Stimulated activated naive CD8-positive, alpha-beta T cell treated with anti-CD3 and anti-CD28 coated beads, Interleukin-15, Interleukin-2, amounts not matched to agents 100 ng/mL and 50 ng/mL, for 24 hours (primary cell): ENCODE results near the gene KTN1.

ENCODE experiments used
- H3K27ac Mint-ChIP-seq: one replicate; pipeline ENCODE4 v1.8.0; 2021; ENCODE audit warnings: mild to moderate bottlenecking, mixed read lengths
- H3K27me3 Mint-ChIP-seq: one replicate; pipeline ENCODE4 v1.8.0; 2021; ENCODE audit warnings: mixed read lengths
- H3K36me3 Mint-ChIP-seq: one replicate; pipeline ENCODE4 v1.8.0; 2021; ENCODE audit warnings: low read depth, mixed read lengths
- H3K4me1 Mint-ChIP-seq: one replicate; pipeline ENCODE4 v1.8.0; 2021; ENCODE audit warnings: low read depth, mixed read lengths
- H3K4me3 Mint-ChIP-seq: one replicate; pipeline ENCODE4 v1.8.0; 2021; ENCODE audit warnings: mild to moderate bottlenecking, mixed read lengths
- H3K9me3 Mint-ChIP-seq: one replicate; pipeline ENCODE4 v1.8.0; 2021; ENCODE audit warnings: mixed read lengths

The KTN1 gene

DNA sequence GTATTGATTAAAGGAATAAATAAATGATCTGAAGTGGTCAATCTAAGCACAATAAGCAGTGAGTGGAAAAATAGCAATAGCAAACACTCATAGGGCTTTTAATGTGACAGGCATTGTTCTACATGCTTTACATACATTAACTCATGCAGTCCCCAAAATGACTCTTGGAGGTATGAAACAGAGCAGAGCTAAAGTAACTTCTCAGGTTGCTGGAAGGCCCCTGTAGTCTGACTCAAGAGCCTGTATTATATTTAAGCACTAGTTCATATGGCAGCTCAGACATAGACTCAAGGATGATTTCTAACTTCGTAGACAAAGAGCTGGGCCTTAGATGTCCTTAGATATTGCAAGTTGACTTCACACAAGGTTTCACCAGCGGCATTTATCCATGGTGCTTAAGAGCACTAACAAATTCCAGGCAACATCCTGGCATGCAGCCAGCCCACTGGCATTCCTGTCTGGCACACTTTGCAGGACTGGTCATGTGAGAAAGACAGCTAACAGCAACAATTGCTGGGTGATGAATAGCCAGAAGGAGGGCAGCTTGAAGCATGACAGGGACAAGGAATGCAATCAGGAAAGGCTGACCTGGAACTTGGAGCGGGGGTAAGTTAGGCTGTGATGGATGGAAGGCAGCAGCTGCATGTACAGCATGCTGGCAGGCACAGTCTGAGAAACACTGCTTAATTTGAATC is 22.9 kb upstream of the KTN1 start:
- H3K27me3 Mint-ChIP-seq = no peaks in the 10 kb centered on the region
- no peak overlapping the region for H3K4me3 Mint-ChIP-seq
- no peaks in the 10 kb centered on the region for H3K4me1 Mint-ChIP-seq
- no peak overlapping the region for H3K27ac Mint-ChIP-seq
- peaks cover 14% of the 10 kb centered on the region for H3K36me3 Mint-ChIP-seq
- H3K9me3 Mint-ChIP-seq = peaks cover 9% of the 10 kb centered on the region

DNA sequence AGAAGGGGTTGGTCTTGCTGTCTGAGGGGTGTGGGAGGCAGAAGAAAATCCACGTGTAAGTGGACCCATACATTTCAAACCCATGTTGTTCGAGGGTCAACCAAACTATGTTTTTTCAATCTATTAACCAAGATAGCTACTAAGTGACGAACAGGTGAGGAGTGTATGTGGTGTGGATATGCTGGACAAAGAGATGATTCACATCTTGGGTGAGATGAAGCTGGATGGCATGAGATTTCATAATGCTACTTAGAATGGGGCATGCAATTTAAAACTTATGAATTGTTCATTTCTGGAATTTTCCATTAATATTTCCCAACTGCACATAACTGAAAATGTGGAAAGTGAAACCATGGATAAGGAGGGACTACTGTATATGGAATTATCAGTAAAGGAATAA is 17.9 kb upstream of the KTN1 start:
- H3K27ac Mint-ChIP-seq = no peak overlapping the region
- no peaks in the 10 kb centered on the region for H3K9me3 Mint-ChIP-seq
- no peaks in the 10 kb centered on the region for H3K27me3 Mint-ChIP-seq
- H3K4me1 Mint-ChIP-seq = no peaks in the 10 kb centered on the region
- no peak overlapping the region for H3K4me3 Mint-ChIP-seq
- H3K36me3 Mint-ChIP-seq = peaks cover 5% of the 10 kb centered on the region

DNA sequence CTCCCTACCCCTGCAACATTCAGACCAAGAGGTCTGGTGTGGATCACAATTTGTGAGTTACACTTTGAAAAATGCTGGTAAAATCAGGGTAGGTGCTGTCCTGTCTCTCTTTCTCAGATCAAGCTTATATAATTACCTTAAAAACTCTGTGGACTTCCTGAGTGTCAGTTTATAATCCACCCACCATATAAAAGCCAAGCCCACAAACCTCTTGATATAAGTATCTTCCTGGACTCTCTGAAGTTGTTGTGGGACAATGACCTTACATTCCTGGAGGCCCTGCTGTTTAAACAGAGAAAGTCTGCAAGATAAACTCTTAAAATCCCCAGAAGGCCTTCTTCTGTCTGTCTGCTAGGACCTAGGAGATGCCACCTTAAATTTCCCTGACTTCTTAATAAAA is 11.4 kb upstream of the KTN1 start:
- no peak overlapping the region for H3K4me3 Mint-ChIP-seq
- no peaks in the 10 kb centered on the region for H3K9me3 Mint-ChIP-seq
- peaks cover 4% of the 10 kb centered on the region for H3K4me1 Mint-ChIP-seq
- H3K36me3 Mint-ChIP-seq = no peaks in the 10 kb centered on the region
- H3K27ac Mint-ChIP-seq = no peak overlapping the region
- H3K27me3 Mint-ChIP-seq = no peaks in the 10 kb centered on the region

DNA sequence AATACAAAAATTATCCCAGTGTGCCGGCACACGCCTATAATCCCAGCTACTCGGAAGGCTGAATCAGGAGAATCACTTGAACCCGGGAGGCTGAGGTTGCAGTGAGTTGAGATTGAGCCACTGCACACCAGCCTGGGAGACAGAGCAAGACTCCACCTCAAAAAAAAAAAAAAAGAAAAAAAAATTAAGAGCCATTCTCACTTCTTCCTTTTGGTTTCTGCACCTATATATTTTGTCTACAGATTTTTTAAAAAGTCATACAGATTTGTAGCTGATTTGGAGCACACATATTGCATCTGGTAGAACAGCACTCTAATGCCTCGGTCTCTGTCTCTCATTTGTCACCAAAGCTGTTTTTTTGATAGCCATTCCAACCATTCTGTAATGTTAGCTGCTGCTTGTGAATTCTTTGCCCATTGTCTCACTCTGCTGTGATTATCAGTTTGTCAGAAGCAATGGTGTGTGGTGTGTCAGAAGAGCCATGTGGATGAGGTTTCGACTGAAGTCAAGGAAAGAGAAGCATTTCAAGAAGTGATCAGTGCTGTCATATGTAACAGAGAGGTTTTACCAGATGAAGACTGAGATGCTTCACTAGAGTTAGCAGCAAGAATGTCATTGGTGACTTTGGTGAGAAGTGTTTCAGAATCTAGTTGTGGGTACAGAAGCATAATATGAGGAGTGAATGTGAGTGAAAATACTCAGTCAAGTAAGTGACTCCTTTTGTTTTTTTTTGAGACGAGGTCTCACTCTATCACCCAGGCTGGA is 8.7 kb upstream of the KTN1 start:
- H3K9me3 Mint-ChIP-seq = no peaks in the 10 kb centered on the region
- H3K36me3 Mint-ChIP-seq = no peaks in the 10 kb centered on the region
- H3K4me1 Mint-ChIP-seq = peaks cover 4% of the 10 kb centered on the region
- H3K27ac Mint-ChIP-seq = no peak overlapping the region
- no peak overlapping the region for H3K4me3 Mint-ChIP-seq
- no peaks in the 10 kb centered on the region for H3K27me3 Mint-ChIP-seq

DNA sequence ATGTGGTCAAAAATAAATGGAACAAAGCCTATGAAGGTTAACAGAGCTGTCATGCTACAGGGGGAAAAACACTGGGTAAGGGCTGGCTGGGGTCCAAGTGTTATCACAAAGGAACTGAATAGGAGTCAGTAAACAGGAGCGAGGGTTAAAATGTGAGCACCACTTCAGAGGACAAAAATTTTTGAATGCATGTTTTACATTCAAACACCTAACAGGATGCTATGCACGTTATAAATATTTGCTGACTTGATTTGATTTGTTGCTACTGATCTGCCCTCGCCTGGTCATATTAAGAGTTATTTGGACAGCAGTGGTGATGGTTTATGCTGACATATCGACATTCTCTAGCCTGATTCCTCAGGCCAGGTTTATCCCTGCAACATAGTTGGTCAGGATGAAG is 7.4 kb upstream of the KTN1 start:
- Mint-ChIP-seq H3K27ac (no peak overlapping the region), H3K36me3 (no peaks in the 10 kb centered on the region), H3K4me1 (peaks cover 7% of the 10 kb centered on the region), H3K4me3 (no peak overlapping the region), H3K27me3 (no peaks in the 10 kb centered on the region), H3K9me3 (no peaks in the 10 kb centered on the region)

DNA sequence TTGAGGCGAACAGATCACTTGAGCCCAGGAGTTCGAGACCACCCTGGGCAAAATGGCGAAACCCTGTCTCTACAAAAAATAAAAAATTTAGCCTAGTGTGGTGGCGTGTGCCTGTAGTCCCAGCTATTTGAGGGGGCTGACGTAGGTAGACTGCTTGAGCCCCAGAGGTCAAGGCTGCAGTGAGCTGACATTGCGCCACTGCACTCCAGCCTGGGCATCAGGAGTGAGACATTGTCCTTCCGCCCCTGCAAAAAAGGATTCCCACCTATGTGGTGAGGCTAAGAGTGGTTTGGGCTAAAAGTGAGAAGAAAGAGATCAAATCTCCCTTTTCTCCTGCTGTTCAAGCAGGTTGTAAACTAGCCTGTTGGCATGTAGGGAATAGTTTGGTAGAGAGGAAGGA is 5.0 kb upstream of the KTN1 start:
- H3K9me3 Mint-ChIP-seq = no peaks in the 10 kb centered on the region
- H3K4me3 Mint-ChIP-seq = no peak overlapping the region
- no peaks in the 10 kb centered on the region for H3K36me3 Mint-ChIP-seq
- no peak overlapping the region for H3K27ac Mint-ChIP-seq
- H3K27me3 Mint-ChIP-seq = no peaks in the 10 kb centered on the region
- H3K4me1 Mint-ChIP-seq = peaks cover 22% of the 10 kb centered on the region

DNA sequence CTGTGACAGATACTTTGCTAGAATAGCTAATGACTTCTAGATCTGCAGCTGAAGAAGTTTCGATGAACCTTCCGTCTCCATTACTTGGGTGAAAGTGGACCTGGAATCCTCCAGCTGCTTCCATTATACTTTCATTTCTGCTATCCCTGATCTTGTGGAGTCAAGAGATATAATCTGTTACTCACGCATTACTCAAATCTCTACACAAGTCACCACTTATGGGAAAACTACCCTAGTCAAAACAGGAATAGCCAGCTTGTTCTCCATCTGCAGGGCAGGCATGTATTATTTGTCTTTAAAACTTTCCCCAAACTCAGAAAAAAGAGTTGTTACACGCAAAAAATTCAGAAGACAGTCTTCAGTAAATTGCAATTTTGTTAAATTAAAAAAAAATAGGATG is 2.8 kb upstream of the KTN1 start:
- no peak overlapping the region for H3K27ac Mint-ChIP-seq
- H3K4me1 Mint-ChIP-seq = peaks cover 18% of the 10 kb centered on the region
- H3K36me3 Mint-ChIP-seq = no peaks in the 10 kb centered on the region
- no peaks in the 10 kb centered on the region for H3K9me3 Mint-ChIP-seq
- H3K27me3 Mint-ChIP-seq = no peaks in the 10 kb centered on the region
- H3K4me3 Mint-ChIP-seq = no peak overlapping the region

DNA sequence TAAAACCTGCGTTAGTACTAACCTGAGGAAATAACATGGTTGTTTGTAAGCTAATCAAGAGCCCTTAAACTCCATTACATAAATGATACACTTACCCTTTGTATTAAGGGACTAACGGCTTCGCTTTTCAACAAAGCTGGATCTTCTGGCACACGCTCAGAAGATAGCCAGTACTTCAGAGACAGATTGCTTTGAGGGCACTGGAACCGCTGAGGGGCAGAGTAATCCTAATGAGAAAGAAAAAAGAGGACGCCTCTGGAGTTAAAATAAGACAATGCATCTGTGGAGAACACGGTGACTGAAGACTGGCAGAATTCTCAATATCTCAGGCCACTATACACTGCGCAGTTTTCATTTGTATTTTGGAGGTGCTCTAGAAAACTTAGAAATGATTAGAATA is 1.5 kb upstream of the KTN1 start:
- H3K27ac Mint-ChIP-seq = peak overlapping the region; percentile 8
- H3K4me1 Mint-ChIP-seq = peaks cover 18% of the 10 kb centered on the region
- no peaks in the 10 kb centered on the region for H3K36me3 Mint-ChIP-seq
- H3K27me3 Mint-ChIP-seq = no peaks in the 10 kb centered on the region
- peak overlapping the region; percentile 92 for H3K4me3 Mint-ChIP-seq
- no peaks in the 10 kb centered on the region for H3K9me3 Mint-ChIP-seq

DNA sequence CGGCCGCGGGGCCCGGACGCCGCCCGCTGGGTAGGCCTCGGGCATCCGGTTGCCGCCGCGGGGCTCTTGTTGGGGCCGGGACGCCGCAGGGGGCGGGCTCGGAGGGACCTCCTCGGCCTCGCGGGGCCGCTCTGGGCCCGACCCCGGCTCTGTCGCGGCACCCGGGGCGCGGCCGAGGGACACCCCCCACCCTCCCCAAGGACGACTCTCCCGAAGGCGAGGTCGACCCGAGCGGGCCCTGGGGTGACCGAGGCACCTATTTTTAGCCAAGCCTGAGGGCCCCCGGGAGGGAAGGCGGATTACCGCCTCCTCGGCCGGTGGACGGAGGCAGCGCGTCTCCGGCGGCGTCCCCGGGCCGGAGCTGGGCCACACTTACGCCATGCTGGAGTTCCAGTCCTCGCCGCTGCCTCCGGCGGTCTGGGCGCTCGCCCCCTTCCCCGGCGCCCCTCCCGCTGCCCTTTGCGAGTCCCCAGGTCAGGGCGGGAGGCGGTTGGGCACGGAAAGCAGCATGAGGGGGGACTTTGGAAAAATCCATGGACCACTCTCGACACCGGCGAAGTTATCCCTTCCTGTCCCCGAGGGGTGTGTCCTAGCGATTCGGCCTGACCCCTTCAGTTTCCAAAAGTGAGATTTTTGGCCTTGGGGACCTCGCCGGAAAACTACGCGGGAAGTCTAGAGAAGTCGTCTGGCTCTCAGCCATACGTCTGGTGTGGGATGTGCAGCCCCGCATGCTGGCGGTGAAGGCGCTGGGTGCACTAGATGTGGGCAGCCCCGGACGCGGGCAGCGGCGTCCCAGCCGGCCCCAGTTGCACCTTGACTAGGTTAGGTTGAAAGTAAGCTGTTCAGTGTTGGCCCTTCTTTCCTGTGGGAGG is 699 bp downstream of the KTN1 start:
- H3K4me1 Mint-ChIP-seq = peaks cover 18% of the 10 kb centered on the region
- peak overlapping the region; percentile 82 for H3K27ac Mint-ChIP-seq
- H3K9me3 Mint-ChIP-seq = no peaks in the 10 kb centered on the region
- no peaks in the 10 kb centered on the region for H3K27me3 Mint-ChIP-seq
- H3K4me3 Mint-ChIP-seq = peak overlapping the region; percentile 91
- no peaks in the 10 kb centered on the region for H3K36me3 Mint-ChIP-seq

DNA sequence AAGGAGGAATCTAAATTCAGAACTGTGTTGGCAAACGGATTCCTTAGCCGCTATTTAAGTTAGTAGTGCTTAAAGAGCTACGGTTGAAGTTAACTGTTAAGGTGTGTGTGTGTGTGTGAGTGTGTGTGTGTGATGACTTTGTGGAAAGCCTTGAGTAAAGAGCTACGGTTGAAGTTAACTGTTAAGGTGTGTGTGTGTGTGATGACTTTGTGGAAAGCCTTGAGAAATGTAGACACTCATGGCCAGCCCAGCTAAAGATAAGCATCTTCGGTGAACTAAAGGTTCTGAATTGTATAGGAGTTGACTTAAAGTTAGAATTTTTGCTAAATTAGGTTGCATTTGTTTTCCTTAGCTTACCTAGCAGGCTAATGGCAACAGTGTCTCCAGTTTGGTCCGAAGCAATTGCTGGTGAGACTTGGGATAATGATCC is 1.4 kb downstream of the KTN1 start:
- peak overlapping the region; percentile 82 for H3K27ac Mint-ChIP-seq

DNA sequence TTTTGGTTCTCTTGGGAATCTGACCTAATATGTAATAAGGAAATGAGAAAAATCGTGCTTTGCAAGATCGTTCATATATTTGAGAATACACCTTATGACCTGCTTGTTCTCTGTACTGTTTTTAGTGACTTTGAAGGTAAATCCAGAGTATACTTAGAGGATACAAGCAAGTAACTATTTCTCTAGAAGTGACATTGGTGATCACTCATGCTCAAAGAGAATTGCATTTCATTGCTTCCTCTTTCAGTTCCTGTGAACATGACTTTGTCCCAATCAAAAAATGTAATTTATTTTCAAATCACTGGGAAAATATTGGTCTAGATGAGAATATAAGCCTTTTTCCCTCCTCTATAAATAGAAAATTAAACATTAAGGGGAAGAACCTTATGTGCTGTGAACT is 2.7 kb downstream of the KTN1 start:
- peak overlapping the region; percentile 40 for H3K4me3 Mint-ChIP-seq
- peak overlapping the region; percentile 17 for H3K27ac Mint-ChIP-seq
- no peaks in the 10 kb centered on the region for H3K36me3 Mint-ChIP-seq
- H3K9me3 Mint-ChIP-seq = no peaks in the 10 kb centered on the region
- H3K27me3 Mint-ChIP-seq = no peaks in the 10 kb centered on the region
- H3K4me1 Mint-ChIP-seq = peaks cover 14% of the 10 kb centered on the region

More for the DNA sequence above, 1.4 kb downstream of the KTN1 start:
- Mint-ChIP-seq H3K36me3 (no peaks in the 10 kb centered on the region), H3K4me3 (peak overlapping the region; percentile 91), H3K9me3 (no peaks in the 10 kb centered on the region), H3K4me1 (peaks cover 18% of the 10 kb centered on the region), H3K27me3 (no peaks in the 10 kb centered on the region)

DNA sequence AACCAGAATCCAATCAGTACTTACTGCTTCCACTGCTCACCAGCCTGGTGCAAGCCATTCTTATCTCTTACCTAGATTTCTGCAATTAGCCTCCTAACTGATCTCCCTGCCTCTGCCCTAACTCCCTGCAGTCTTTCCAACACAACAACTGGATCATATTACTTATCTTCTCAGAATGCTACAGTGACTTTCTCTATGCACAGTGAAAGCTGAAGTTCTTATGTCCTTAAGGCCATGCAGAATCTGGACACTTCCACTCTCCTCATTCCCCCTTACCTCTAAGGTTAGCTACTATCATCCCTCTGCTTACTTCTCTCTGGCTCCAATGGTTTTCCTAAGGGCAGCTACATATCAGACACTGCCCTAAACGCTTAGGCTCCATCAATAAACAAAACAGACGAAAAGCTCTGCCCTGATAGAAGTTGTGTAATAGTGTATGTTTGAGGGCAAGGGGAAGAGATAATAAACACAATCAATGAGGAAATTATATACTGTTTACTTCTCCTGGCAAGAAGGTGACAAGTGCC is 4.0 kb downstream of the KTN1 start:
- Mint-ChIP-seq H3K4me3 (no peak overlapping the region), H3K9me3 (no peaks in the 10 kb centered on the region), H3K27ac (no peak overlapping the region), H3K4me1 (peaks cover 12% of the 10 kb centered on the region), H3K36me3 (peaks cover 6% of the 10 kb centered on the region), H3K27me3 (no peaks in the 10 kb centered on the region)

DNA sequence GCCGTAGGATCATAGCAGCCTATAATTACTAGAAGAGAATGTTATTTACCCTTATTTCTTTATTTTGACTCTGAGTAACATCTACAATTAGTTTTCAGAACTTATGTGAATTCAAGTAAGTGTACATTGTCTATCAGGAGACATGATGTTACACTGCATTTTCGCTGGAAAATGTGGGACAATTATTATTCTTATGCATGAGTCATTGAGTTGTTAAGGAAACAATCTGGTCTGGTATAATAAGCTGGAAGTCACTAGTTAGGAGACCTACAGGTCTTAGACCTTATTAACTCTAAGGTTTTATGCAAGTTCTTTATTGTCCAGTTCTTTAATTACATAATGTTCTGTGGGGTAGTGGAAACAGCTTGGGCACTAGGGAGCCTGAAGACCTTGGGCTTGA is 5.8 kb downstream of the KTN1 start:
- no peak overlapping the region for H3K4me3 Mint-ChIP-seq

DNA sequence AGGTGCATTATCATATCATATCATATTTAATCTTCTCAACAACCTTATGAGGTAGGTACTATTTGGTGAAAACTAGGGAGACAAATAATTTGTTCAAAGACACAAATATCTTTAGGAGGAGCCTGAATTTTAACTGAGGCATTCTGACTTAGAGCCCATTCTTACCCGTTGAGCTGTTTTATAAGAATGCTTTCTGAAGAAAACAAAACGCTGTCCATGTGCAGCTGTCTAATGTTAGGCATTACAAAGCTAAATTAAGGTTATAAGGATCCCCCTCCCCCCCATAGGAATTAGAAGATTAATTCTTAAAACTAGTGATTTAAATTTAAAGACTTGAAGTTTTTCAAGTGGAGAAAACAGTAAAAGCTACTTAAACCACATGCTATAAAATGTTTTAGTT is 6.4 kb downstream of the KTN1 start:
- H3K9me3 Mint-ChIP-seq = no peaks in the 10 kb centered on the region
- no peak overlapping the region for H3K4me3 Mint-ChIP-seq
- peaks cover 21% of the 10 kb centered on the region for H3K4me1 Mint-ChIP-seq
- peaks cover 8% of the 10 kb centered on the region for H3K36me3 Mint-ChIP-seq
- H3K27me3 Mint-ChIP-seq = no peaks in the 10 kb centered on the region
- no peak overlapping the region for H3K27ac Mint-ChIP-seq

More for the DNA sequence above, 5.8 kb downstream of the KTN1 start:
- no peaks in the 10 kb centered on the region for H3K27me3 Mint-ChIP-seq
- no peaks in the 10 kb centered on the region for H3K9me3 Mint-ChIP-seq
- no peak overlapping the region for H3K27ac Mint-ChIP-seq
- peaks cover 16% of the 10 kb centered on the region for H3K4me1 Mint-ChIP-seq
- peaks cover 8% of the 10 kb centered on the region for H3K36me3 Mint-ChIP-seq

DNA sequence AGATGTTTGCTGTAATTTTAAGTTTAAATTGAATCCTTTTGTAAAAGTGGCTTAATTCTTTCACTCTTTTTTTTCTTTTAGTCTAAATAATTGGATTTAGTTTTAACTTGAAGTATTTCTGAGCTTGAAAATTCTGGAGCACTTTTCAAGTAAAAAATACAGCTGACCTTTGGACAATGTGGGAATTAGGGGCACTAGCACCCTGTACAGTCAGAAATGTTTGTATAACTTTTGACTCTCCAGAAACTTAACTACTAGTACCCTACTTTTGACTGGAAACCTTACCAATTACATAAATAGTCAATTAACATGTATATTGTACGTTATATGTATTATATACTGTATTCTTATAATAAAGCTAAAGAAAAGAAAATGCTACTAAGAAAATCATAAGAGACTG is 7.8 kb downstream of the KTN1 start:
- Mint-ChIP-seq H3K27me3 (no peaks in the 10 kb centered on the region), H3K27ac (no peak overlapping the region), H3K36me3 (peaks cover 8% of the 10 kb centered on the region), H3K4me3 (no peak overlapping the region), H3K4me1 (peaks cover 35% of the 10 kb centered on the region), H3K9me3 (no peaks in the 10 kb centered on the region)
